ENCODE results near the gene GH2. TPM values are rescaled to one million over a fixed set of nuclear protein-coding genes. Genes with fewer than 3 reads are reported as not detected.

Gene GH2
- total and polyA plus RNA-seq, 4 donors, result not detected

DNA sequence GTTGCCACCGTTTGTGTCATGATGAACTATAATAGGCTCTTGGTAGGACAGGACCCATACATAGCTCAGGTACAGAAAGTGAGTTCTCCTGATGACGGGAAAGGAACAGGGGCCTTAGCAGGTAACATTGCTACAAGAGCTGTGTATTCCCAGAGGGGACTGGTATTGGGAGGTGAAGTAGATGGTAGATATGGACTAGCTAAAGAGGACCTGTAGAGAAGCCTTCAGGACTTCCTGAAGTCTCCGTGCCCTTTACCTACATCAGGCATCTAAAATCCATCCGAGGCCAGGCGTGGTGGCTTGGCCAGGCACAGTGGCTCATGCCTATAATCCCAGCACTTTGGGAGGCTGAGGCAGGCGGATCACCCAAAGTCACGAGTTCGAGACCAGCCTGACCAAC is 26.6 kb downstream of the GH2 start:
- TF ChIP-seq CTCF (IDR thresholded peaks at IDR 0.05; ENCODE audit: control extremely low read depth, extremely low read depth), result no peak
- Histone ChIP-seq H3K36me3 (ENCODE audit: control insufficient read depth in 4 of 4, insufficient read depth in 4 of 4, low read length in 4 of 4) (no peaks in the 10 kb centered on the region), H3K27ac (ENCODE audit: low read depth in 1 of 2, low read length in 1 of 2) (no peak overlapping the region), H3K9me3 (ENCODE audit: control insufficient read depth in 4 of 4, insufficient read depth in 3 of 4, low read length in 3 of 4) (no peaks in the 10 kb centered on the region), H3K9ac (ENCODE audit: insufficient read depth in 1 of 2, low read length in 2 of 2) (no peak overlapping the region), H3K4me1 (ENCODE audit: control insufficient read depth in 5 of 5, insufficient read depth in 5 of 5, low read length in 5 of 5) (no peaks in the 10 kb centered on the region), H3K27me3 (ENCODE audit: control insufficient read depth in 3 of 3, insufficient read depth in 3 of 3, low read length in 2 of 3) (peaks cover 0 to 1% (median 0%) of the 10 kb centered on the region in 3 donors), H3K4me3 (no peak overlapping the region)
- DNase-seq, result no peak
- no peak for ATAC-seq (ENCODE audit: insufficient read depth, low FRiP score)
- 93 to 94% methylated on average over 8 of the region's 8 CpGs for WGBS, 2 donors

GRCh38 chr17:63854709-63855108 is 27.0 kb downstream of the GH2 start:
- no peaks in the 10 kb centered on the region for H3K4me1 ChIP-seq (ENCODE audit: control insufficient read depth in 5 of 5, insufficient read depth in 5 of 5, low read length in 5 of 5)
- no peak overlapping the region for H3K27ac ChIP-seq (ENCODE audit: low read depth in 1 of 2, low read length in 1 of 2)
- H3K27me3 ChIP-seq (ENCODE audit: control insufficient read depth in 3 of 3, insufficient read depth in 3 of 3, low read length in 2 of 3), result no peaks in the 10 kb centered on the region
- H3K9ac ChIP-seq (ENCODE audit: insufficient read depth in 1 of 2, low read length in 2 of 2), result no peak overlapping the region
- 85 to 95% methylated on average over 5 of the region's 5 CpGs for WGBS, 2 donors
- no peaks in the 10 kb centered on the region for H3K36me3 ChIP-seq (ENCODE audit: control insufficient read depth in 4 of 4, insufficient read depth in 4 of 4, low read length in 4 of 4)
- TF ChIP-seq CTCF (IDR thresholded peaks at IDR 0.05; ENCODE audit: control extremely low read depth, extremely low read depth), result no peak
- H3K4me3 ChIP-seq, result no peak overlapping the region
- no peaks in the 10 kb centered on the region for H3K9me3 ChIP-seq (ENCODE audit: control insufficient read depth in 4 of 4, insufficient read depth in 3 of 4, low read length in 3 of 4)
- no peak for DNase-seq
- ATAC-seq (ENCODE audit: insufficient read depth, low FRiP score), result no peak

DNA sequence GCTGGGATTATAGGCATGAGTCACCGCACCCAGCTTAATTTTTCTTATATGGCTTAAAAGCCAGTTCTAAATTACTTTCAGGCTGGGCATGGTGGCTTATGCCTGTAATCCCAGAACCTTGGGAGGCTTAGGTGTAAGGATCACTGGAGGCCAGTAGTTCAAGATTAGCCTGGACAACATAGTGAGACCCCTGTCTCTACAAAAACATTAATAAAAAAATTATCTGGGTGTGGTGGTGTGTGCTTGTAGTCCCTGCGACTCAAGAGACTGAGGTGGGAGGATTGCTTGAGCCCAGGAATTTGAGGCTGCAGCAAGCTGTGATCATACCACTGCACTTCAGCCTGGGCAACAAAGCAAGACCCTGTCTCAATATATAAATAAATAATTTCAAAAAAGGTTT is 28.5 kb downstream of the GH2 start:
- DNase-seq (no peak), ATAC-seq (ENCODE audit: insufficient read depth, low FRiP score) (no peak)
- Histone ChIP-seq H3K4me3 (no peak overlapping the region), H3K9me3 (ENCODE audit: control insufficient read depth in 4 of 4, insufficient read depth in 3 of 4, low read length in 3 of 4) (no peaks in the 10 kb centered on the region), H3K4me1 (ENCODE audit: control insufficient read depth in 5 of 5, insufficient read depth in 5 of 5, low read length in 5 of 5) (no peaks in the 10 kb centered on the region), H3K36me3 (ENCODE audit: control insufficient read depth in 4 of 4, insufficient read depth in 4 of 4, low read length in 4 of 4) (no peaks in the 10 kb centered on the region), H3K9ac (ENCODE audit: insufficient read depth in 1 of 2, low read length in 2 of 2) (no peak overlapping the region), H3K27ac (ENCODE audit: low read depth in 1 of 2, low read length in 1 of 2) (no peak overlapping the region), H3K27me3 (ENCODE audit: control insufficient read depth in 3 of 3, insufficient read depth in 3 of 3, low read length in 2 of 3) (no peaks in the 10 kb centered on the region)
- 92 to 96% methylated on average over 2 of the region's 2 CpGs for WGBS, 2 donors
- TF ChIP-seq CTCF (IDR thresholded peaks at IDR 0.05; ENCODE audit: control extremely low read depth, extremely low read depth), result no peak

DNA sequence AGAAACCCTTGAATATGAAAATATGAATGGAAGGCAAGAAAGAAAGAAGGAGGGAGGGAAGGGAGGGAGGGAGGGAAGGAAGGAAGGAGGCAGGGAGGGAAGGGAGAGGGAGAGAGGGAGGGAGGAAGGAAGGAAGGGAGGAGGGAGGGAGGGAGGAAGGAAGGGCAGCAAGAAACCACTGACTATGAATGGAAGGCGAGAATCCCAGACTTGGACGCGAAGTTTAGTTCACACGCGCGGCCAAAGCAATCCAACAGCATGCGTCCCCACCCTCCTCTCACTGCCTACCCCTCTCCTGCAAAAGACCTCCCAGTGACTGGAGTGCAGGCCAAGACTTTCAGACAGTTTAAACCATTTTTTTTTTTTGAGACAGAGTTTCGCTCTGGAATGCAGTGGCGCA is 31.3 kb downstream of the GH2 start:
- WGBS, 2 donors, result 63 to 79% methylated on average over 9 of the region's 9 CpGs
- peak in 2 of 3 donors; percentile 44 to 69 for DNase-seq
- no peak overlapping the region for H3K4me3 ChIP-seq
- no peaks in the 10 kb centered on the region for H3K27me3 ChIP-seq (ENCODE audit: control insufficient read depth in 3 of 3, insufficient read depth in 3 of 3, low read length in 2 of 3)
- H3K36me3 ChIP-seq (ENCODE audit: control insufficient read depth in 4 of 4, insufficient read depth in 4 of 4, low read length in 4 of 4), result no peaks in the 10 kb centered on the region
- H3K27ac ChIP-seq (ENCODE audit: low read depth in 1 of 2, low read length in 1 of 2), result no peak overlapping the region
- no peak for ATAC-seq (ENCODE audit: insufficient read depth, low FRiP score)
- TF ChIP-seq CTCF (IDR thresholded peaks at IDR 0.05; ENCODE audit: control extremely low read depth, extremely low read depth), result no peak
- H3K4me1 ChIP-seq (ENCODE audit: control insufficient read depth in 5 of 5, insufficient read depth in 5 of 5, low read length in 5 of 5), result peaks cover 0 to 3% (median 0%) of the 10 kb centered on the region in 5 donors
- H3K9me3 ChIP-seq (ENCODE audit: control insufficient read depth in 4 of 4, insufficient read depth in 3 of 4, low read length in 3 of 4), result no peaks in the 10 kb centered on the region
- no peak overlapping the region for H3K9ac ChIP-seq (ENCODE audit: insufficient read depth in 1 of 2, low read length in 2 of 2)

Measured in lung (tissue), 12 donors.